RWPE1 (cell line): ENCODE measurements around the gene C1QC.

Experiments
- CTCF ChIA-PET: fragments of 350-600 bp; sonication (Branson Sonifier 250); formaldehyde crosslinking; extraction: SDS; loops from one replicate; lab custom pipeline; 2021; lab: Yijun Ruan, JAX
- POLR2A ChIA-PET: fragments of 400-600 bp; formaldehyde crosslinking; extraction: SDS; loops from one replicate; lab custom pipeline; 2020; ENCODE audit warnings: antibody characterized with exemption; ENCODE audit not compliant: low non-redundant PET; lab: Yijun Ruan, JAX
- DNase-seq: peaks from one replicate; pipeline ENCODE4 v3.0.0; 2012; ENCODE audit warnings: low spot score
- H3K27ac ChIP-seq: fragments of 450-650 bp; 2 replicates; pipeline ENCODE4 v1.5.1; 2017
- TF ChIP-seq, protein P1 (sequence below): fragments of 450-650 bp; conservative IDR thresholded peaks from 2 replicates; pipeline ENCODE4 v1.5.1; 2017; ENCODE audit warnings: low read depth, mild to moderate bottlenecking

The C1QC gene

DNA sequence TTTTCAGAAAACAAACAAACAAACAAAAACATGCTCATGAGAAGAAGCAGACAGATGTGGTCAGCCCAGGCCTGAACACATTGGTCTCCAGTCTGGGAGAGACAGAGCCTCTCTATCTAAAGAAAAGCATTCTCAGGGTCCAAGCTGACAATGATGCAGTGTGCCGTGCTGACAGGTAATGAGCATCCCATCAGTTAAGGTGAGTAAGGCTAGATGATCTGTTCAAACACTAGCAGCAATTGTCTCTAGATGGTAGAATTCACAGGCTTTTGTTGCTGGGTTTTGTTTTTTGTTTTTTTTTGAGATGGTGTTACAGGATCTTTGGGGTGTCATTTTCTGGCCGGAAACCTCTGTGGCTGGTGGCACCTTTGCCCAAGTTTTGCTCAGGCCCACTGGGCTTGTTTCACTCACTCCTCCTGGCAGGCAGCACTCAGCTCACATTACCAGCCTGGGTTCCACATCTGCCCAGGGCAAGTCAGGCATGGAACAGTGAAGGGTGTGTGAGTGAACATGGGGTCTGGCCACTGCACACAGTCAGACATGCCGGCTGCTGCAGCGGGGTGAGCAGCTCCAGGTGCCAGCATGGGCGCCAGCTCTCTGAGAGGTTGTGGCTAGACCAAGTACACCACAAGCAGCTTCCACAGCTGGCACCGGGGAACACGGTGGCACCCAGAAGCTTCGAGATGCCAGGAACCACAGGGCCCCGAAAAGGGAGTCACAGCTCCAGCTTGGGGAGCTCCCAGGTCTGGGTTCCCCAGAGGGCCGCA lies 9.6 kb upstream of the C1QC start:
- no peak overlapping the region for H3K27ac ChIP-seq
- no peak for DNase-seq
- CTCF ChIA-PET, result interaction anchor here (0.7 to 4.0 kb wide), 4 partner anchors 8 to 225 kb away, joined by 3 to 12 read pairs (median 3); no protein-coding TSS in a partner anchor
- TF ChIP-seq, protein P1, sequence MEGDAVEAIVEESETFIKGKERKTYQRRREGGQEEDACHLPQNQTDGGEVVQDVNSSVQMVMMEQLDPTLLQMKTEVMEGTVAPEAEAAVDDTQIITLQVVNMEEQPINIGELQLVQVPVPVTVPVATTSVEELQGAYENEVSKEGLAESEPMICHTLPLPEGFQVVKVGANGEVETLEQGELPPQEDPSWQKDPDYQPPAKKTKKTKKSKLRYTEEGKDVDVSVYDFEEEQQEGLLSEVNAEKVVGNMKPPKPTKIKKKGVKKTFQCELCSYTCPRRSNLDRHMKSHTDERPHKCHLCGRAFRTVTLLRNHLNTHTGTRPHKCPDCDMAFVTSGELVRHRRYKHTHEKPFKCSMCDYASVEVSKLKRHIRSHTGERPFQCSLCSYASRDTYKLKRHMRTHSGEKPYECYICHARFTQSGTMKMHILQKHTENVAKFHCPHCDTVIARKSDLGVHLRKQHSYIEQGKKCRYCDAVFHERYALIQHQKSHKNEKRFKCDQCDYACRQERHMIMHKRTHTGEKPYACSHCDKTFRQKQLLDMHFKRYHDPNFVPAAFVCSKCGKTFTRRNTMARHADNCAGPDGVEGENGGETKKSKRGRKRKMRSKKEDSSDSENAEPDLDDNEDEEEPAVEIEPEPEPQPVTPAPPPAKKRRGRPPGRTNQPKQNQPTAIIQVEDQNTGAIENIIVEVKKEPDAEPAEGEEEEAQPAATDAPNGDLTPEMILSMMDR, result no peak
- POLR2A ChIA-PET, result no interaction called here

DNA sequence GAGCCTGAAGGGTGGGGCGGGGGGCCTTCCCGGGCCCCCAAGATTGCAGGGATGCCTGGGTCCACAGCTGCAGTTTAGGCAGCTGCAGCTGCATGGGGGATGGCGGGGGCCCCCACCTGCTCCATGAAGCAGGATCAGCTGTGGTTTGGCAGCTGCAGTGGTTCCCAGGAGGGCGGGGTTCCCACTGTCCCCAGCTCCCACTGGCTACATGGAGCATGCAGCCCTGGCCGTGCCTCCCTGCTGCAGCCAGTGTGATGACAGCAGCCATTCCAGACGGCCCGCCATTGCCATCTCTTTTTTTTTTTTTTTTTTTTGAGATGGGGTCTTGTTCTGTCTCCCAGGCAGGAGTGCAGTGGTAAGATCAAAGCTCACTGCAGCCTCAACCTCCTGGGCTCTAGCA lies 8.0 kb upstream of the C1QC start:
- H3K27ac ChIP-seq, result no peak overlapping the region
- POLR2A ChIA-PET, result interaction anchor here (0.7 kb wide), 1 partner anchor 35 kb away, joined by 7 read pairs; no protein-coding TSS in a partner anchor
- TF ChIP-seq, protein P1, result no peak
- DNase-seq, result no peak
- CTCF ChIA-PET, result interaction anchor here (0.7 to 4.0 kb wide), 2 partner anchors 77 to 215 kb away, joined by 3 to 12 read pairs; no protein-coding TSS in a partner anchor

DNA sequence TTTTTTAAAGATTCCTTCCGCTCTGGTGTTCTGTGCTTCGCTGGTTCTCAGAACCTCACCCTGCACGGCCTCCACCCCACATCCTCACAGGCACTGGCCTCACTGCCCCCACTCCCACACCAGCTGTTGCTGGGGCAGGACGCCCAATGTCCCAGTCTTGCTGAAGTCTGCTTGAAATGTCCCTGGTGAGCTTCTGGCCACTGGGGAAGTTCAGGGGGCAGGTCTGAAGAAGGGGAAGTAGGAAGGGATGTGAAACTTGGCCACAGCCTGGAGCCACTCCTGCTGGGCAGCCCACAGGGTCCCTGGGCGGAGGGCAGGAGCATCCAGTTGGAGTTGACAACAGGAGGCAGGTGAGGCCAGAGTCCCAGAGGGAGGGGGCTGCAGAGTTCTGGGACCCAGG lies 7.1 kb upstream of the C1QC start, which contains the start of gene C1QA:
Gene C1QA (plus strand): TSS at position 276 of the 400 bp plus-strand sequence. CDS start 989 bp downstream, outside the sequence.
- POLR2A ChIA-PET, result no interaction called here
- CTCF ChIA-PET, result interaction anchor here (0.5 to 4.0 kb wide), 2 partner anchors 17 to 216 kb away, joined by 6 to 12 read pairs; partner anchors contain the start of gene C1QB
- no peak for DNase-seq

DNA sequence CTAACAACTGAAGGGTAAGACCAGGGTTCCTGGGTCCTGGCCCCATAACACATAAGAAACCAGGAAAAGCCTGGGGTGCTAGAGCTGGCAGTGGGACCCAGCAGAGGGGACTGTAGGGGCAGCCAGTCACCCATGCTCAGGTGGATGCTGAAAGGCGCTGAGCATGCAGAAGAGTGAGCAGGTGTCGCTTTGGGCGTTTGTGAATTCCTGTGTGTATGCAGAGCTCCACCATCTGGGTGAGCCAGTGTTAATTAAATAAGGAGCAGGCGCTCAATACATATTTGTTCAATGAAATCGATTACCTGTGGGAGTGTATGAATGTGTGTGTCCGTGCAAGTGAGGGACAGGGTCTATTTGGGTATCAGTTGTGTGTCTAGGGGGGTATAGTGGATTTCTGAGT lies 6.5 kb upstream of the C1QC start:
- TF ChIP-seq, protein P1, result no peak
- H3K27ac ChIP-seq, result no peak overlapping the region
- ChIA-PET CTCF (interaction anchor here (0.6 to 4.0 kb wide), 2 partner anchors 17 to 216 kb away, joined by 3 to 12 read pairs; no protein-coding TSS in a partner anchor), POLR2A (no interaction called here)
- no peak for DNase-seq

More for the DNA sequence above, 7.1 kb upstream of the C1QC start, which contains the start of gene C1QA:
- TF ChIP-seq, protein P1, result no peak
- H3K27ac ChIP-seq, result no peak within 1 kb of the TSS

DNA sequence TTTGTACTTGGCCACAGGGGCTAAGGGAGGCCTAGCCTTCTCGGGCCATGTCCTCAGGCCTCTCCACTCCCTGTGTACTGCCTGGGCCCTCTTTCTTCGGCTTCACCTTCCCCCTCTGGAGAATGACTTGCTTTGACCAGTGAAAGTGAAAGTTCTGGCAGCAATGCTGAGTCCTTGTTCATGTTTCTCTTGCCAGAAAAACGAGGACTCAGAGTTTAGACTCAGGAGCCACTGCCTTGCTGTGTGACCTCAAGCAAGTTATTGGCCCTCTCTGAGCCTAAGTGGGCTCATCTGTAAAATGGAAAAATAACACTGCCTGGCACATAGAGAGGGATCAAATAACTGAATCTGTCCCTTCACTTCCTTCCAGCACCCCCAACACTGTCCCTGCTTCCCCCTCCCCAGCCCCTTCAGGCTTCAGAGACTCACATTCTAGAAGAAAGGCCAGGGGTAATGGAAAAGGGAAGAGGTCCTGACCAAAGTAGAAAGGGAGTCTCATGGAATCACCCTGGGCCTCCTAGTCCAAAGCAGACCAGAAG lies 5.5 kb upstream of the C1QC start:
- POLR2A ChIA-PET, result no interaction called here
- CTCF ChIA-PET, result no interaction called here
- no peak overlapping the region for H3K27ac ChIP-seq
- DNase-seq, result no peak
- TF ChIP-seq, protein P1, result no peak

DNA sequence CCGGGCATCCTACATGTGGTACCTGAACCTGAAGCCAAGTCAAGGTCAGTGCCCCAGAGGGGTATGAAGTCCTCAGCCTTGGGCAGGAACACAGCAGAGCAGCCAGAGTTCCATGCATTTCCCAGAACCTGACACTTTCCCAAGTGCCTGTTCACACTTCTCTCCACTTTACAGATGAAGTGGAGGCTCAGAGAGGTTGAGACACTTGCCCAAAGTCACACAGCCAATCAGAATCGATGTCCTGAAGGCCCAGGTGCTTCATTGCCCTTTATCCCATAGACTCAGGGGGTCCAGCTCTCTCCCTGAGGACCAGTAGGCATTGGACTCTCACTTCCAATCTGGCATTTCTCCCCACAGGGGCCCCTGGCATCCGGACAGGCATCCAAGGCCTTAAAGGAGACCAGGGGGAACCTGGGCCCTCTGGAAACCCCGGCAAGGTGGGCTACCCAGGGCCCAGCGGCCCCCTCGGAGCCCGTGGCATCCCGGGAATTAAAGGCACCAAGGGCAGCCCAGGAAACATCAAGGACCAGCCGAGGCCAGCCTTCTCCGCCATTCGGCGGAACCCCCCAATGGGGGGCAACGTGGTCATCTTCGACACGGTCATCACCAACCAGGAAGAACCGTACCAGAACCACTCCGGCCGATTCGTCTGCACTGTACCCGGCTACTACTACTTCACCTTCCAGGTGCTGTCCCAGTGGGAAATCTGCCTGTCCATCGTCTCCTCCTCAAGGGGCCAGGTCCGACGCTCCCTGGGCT lies 4.8 kb upstream of the C1QC start:
- H3K27ac ChIP-seq, result no peak overlapping the region
- POLR2A ChIA-PET, result no interaction called here
- no peak for DNase-seq
- CTCF ChIA-PET, result no interaction called here
- TF ChIP-seq, protein P1, result no peak
